ENCODE measurements around the gene TMEM163.

TMEM163 gene

GRCh38 chr2:134738141-134738870 is 19.5 kb upstream of the TMEM163 start:
- Histone ChIP-seq H3K4me2 (ENCODE audit: low read length) (peak overlapping the region; percentile 94), H3K27ac (ENCODE audit: low read depth, low read length) (peak overlapping the region; percentile 98), H3K9me2 (replicated peaks; ENCODE audit: control insufficient read depth, low read length) (no peaks in the 10 kb centered on the region), H3K4me3 (ENCODE audit: low read length) (peak overlapping the region; percentile 67), H3K4me1 (ENCODE audit: control insufficient read depth, low read length) (peaks cover 72% of the 10 kb centered on the region), H3K36me3 (ENCODE audit: control insufficient read depth, low read length) (no peaks in the 10 kb centered on the region), H4K20me1 (ENCODE audit: control insufficient read depth, insufficient read depth, low read depth, low read length) (no peaks in the 10 kb centered on the region), H3F3A (ENCODE audit: control insufficient read depth, insufficient read depth) (peaks cover 29% of the 10 kb centered on the region), H3K27me3 (ENCODE audit: control insufficient read depth, low read length) (no peaks in the 10 kb centered on the region), H3K9me3 (ENCODE audit: control insufficient read depth, insufficient read depth, low read length) (no peaks in the 10 kb centered on the region), H3K79me2 (ENCODE audit: control insufficient read depth, low read length) (no peaks in the 10 kb centered on the region)
- TF ChIP-seq CTCF (IDR thresholded peaks at IDR 0.05; ENCODE audit: low read depth, low read length, poor library complexity, severe bottlenecking): no peak
- no peak for TF ChIP-seq EZH2phosphoT487 (IDR thresholded peaks at IDR 0.05; ENCODE audit: borderline replicate concordance, low read length)

- Histone ChIP-seq H3K4me3 (ENCODE audit: low read length) (peak overlapping the region; percentile 67), H3K4me2 (ENCODE audit: low read length) (peak overlapping the region; percentile 94), H3K9me2 (replicated peaks; ENCODE audit: control insufficient read depth, low read length) (no peaks in the 10 kb centered on the region), H3K9me3 (ENCODE audit: control insufficient read depth, insufficient read depth, low read length) (no peaks in the 10 kb centered on the region), H3K79me2 (ENCODE audit: control insufficient read depth, low read length) (no peaks in the 10 kb centered on the region), H3F3A (ENCODE audit: control insufficient read depth, insufficient read depth) (peaks cover 29% of the 10 kb centered on the region), H3K36me3 (ENCODE audit: control insufficient read depth, low read length) (no peaks in the 10 kb centered on the region), H3K4me1 (ENCODE audit: control insufficient read depth, low read length) (peaks cover 66% of the 10 kb centered on the region), H3K27me3 (ENCODE audit: control insufficient read depth, low read length) (no peaks in the 10 kb centered on the region), H3K27ac (ENCODE audit: low read depth, low read length) (peak overlapping the region; percentile 98), H4K20me1 (ENCODE audit: control insufficient read depth, insufficient read depth, low read depth, low read length) (no peaks in the 10 kb centered on the region)
- no peak for TF ChIP-seq CTCF (IDR thresholded peaks at IDR 0.05; ENCODE audit: low read depth, low read length, poor library complexity, severe bottlenecking)
- no peak for TF ChIP-seq EZH2phosphoT487 (IDR thresholded peaks at IDR 0.05; ENCODE audit: borderline replicate concordance, low read length)
Observed at GRCh38 chr2:134737671-134738070, 18.9 kb upstream of the TMEM163 start.

GRCh38 chr2:134736167-134736880 is 17.5 kb upstream of the TMEM163 start:
- Histone ChIP-seq H3K36me3 (ENCODE audit: control insufficient read depth, low read length) (no peaks in the 10 kb centered on the region), H3K27me3 (ENCODE audit: control insufficient read depth, low read length) (no peaks in the 10 kb centered on the region), H4K20me1 (ENCODE audit: control insufficient read depth, insufficient read depth, low read depth, low read length) (no peaks in the 10 kb centered on the region), H3F3A (ENCODE audit: control insufficient read depth, insufficient read depth) (peaks cover 29% of the 10 kb centered on the region), H3K79me2 (ENCODE audit: control insufficient read depth, low read length) (no peaks in the 10 kb centered on the region), H3K9me2 (replicated peaks; ENCODE audit: control insufficient read depth, low read length) (no peaks in the 10 kb centered on the region), H3K27ac (ENCODE audit: low read depth, low read length) (peak overlapping the region; percentile 98), H3K4me1 (ENCODE audit: control insufficient read depth, low read length) (peaks cover 63% of the 10 kb centered on the region), H3K4me3 (ENCODE audit: low read length) (peak overlapping the region; percentile 67), H3K9me3 (ENCODE audit: control insufficient read depth, insufficient read depth, low read length) (no peaks in the 10 kb centered on the region), H3K4me2 (ENCODE audit: low read length) (peak overlapping the region; percentile 94)
- TF ChIP-seq EZH2phosphoT487 (IDR thresholded peaks at IDR 0.05; ENCODE audit: borderline replicate concordance, low read length): no peak
- TF ChIP-seq CTCF (IDR thresholded peaks at IDR 0.05; ENCODE audit: low read depth, low read length, poor library complexity, severe bottlenecking): no peak

Measured in DOHH2 (cell line).